Neural progenitor cell (in vitro differentiated cells): ENCODE results near the gene SLAMF9. TPM values are rescaled to one million over a fixed set of nuclear protein-coding genes. Genes with fewer than 3 reads are reported as not detected.

ENCODE experiments used
- DNase-seq: peaks from one replicate; pipeline ENCODE4 v3.0.0-alpha.2; 2016; ENCODE audit warnings: low spot score
- H2AFZ ChIP-seq: fragments of 200-600 bp; sonication (generic); replicated peaks from 2 replicates; pipeline ENCODE4 v1.6.1; 2016; ENCODE audit warnings: antibody characterized with exemption
- H3F3A ChIP-seq: fragments of 200-600 bp; sonication (generic); 2 replicates; pipeline ENCODE4 v1.6.1; 2016; ENCODE audit warnings: antibody characterized with exemption, low read depth
- H3K27ac ChIP-seq: fragments of 200-600 bp; sonication (generic); 2 replicates; pipeline ENCODE4 v1.5.1; 2016; ENCODE audit warnings: mild to moderate bottlenecking
- H3K27me3 ChIP-seq: fragments of 200-600 bp; sonication (generic); 2 replicates; pipeline ENCODE4 v1.6.1; 2016; ENCODE audit warnings: mild to moderate bottlenecking, moderate library complexity
- H3K36me3 ChIP-seq: fragments of 200-600 bp; sonication (generic); 2 replicates; pipeline ENCODE4 v1.5.1; 2016
- H3K4me1 ChIP-seq: fragments of 200-600 bp; sonication (generic); 2 replicates; pipeline ENCODE4 v1.6.1; 2016; ENCODE audit warnings: mixed run types
- H3K4me2 ChIP-seq: fragments of 200-600 bp; sonication (generic); 2 replicates; pipeline ENCODE4 v1.6.1; 2016
- H3K4me3 ChIP-seq: fragments of 200-600 bp; sonication (generic); 2 replicates; pipeline ENCODE4 v1.5.1; 2016
- H3K79me2 ChIP-seq: fragments of 200-600 bp; sonication (generic); 2 replicates; pipeline ENCODE4 v1.6.1; 2016; ENCODE audit warnings: low read depth
- H3K9ac ChIP-seq: fragments of 200-600 bp; sonication (generic); 2 replicates; pipeline ENCODE4 v1.6.1; 2016
- H3K9me3 ChIP-seq: fragments of 200-600 bp; sonication (generic); 2 replicates; pipeline ENCODE4 v1.5.1; 2016; ENCODE audit warnings: low read depth
- H4K20me1 ChIP-seq: fragments of 200-600 bp; sonication (generic); 2 replicates; pipeline ENCODE4 v1.6.1; 2016; ENCODE audit warnings: low read depth
- H3K27ac Mint-ChIP-seq: 3 replicates; pipeline ENCODE4 v1.8.0; 2021; ENCODE audit warnings: mixed read lengths
- H3K27me3 Mint-ChIP-seq: 2 replicates; pipeline ENCODE4 v1.8.0; 2022; ENCODE audit warnings: low read depth, mild to moderate bottlenecking, inconsistent platforms, moderate library complexity, mixed read lengths; ENCODE audit not compliant: insufficient read depth
- H3K36me3 Mint-ChIP-seq: 3 replicates; pipeline ENCODE4 v1.8.0; 2021; ENCODE audit warnings: mixed read lengths
- H3K4me1 Mint-ChIP-seq: 3 replicates; pipeline ENCODE4 v1.8.0; 2021; ENCODE audit warnings: mixed read lengths
- H3K4me3 Mint-ChIP-seq: 3 replicates; pipeline ENCODE4 v1.8.0; 2021; ENCODE audit warnings: mild to moderate bottlenecking, moderate library complexity, mixed read lengths
- H3K9me3 Mint-ChIP-seq: 3 replicates; pipeline ENCODE4 v1.8.0; 2020; ENCODE audit warnings: mixed read lengths
- CTCF ChIP-seq: fragments of 200-600 bp; sonication (generic); IDR thresholded peaks from 2 replicates; pipeline ENCODE4 v1.5.1; 2017; ENCODE audit warnings: antibody characterized with exemption, mild to moderate bottlenecking
- EZH2 ChIP-seq: fragments of 200-600 bp; sonication (generic); IDR thresholded peaks from 2 replicates; pipeline ENCODE4 v1.6.1; 2017; ENCODE audit warnings: antibody characterized with exemption, mild to moderate bottlenecking, moderate library complexity
- EZH2phosphoT487 ChIP-seq: fragments of 200-600 bp; sonication (generic); IDR thresholded peaks from 2 replicates; pipeline ENCODE4 v1.6.1; 2017; ENCODE audit warnings: antibody characterized with exemption
- total RNA-seq: library from RNA; depleted of rRNA; stranded (reverse); fragments of >200 nt; gene quantifications from 2 replicates; pipeline ENCODE4 v1.2.3, GENCODE V29; 2015; ENCODE audit warnings: low replicate concordance

SLAMF9 gene
- total RNA-seq, 1 donor from 2014 or later, result not detected

- peaks cover 8% of the 10 kb centered on the region for H3K27me3 Mint-ChIP-seq
- H3K4me3 Mint-ChIP-seq, result no peak overlapping the region
- H3K9ac ChIP-seq, result no peak overlapping the region
- H2AFZ ChIP-seq, result no peak overlapping the region
- TF ChIP-seq CTCF, result no peak
- no peak for TF ChIP-seq EZH2phosphoT487
- TF ChIP-seq EZH2, result no peak
- no peaks in the 10 kb centered on the region for H3K9me3 Mint-ChIP-seq
- H4K20me1 ChIP-seq, result no peaks in the 10 kb centered on the region
- no peaks in the 10 kb centered on the region for H3K9me3 ChIP-seq
- no peak overlapping the region for H3K4me2 ChIP-seq
- peaks cover 8% of the 10 kb centered on the region for H3K36me3 Mint-ChIP-seq
- no peak overlapping the region for H3K27ac Mint-ChIP-seq
- no peaks in the 10 kb centered on the region for H3K79me2 ChIP-seq
- peaks cover 26% of the 10 kb centered on the region for H3K4me1 ChIP-seq
- H3K4me3 ChIP-seq, result no peak overlapping the region
- no peak for DNase-seq
- no peaks in the 10 kb centered on the region for H3K36me3 ChIP-seq
- peaks cover 39% of the 10 kb centered on the region for H3K4me1 Mint-ChIP-seq
- H3K27me3 ChIP-seq, result peaks cover 28% of the 10 kb centered on the region
- H3F3A ChIP-seq, result peaks cover 7% of the 10 kb centered on the region
- H3K27ac ChIP-seq, result no peak overlapping the region
Observed at GRCh38 chr1:159921700-159922504, 32.1 kb downstream of the SLAMF9 start.

- no peaks in the 10 kb centered on the region for H3K36me3 ChIP-seq
- no peak overlapping the region for H2AFZ ChIP-seq
- peaks cover 9% of the 10 kb centered on the region for H3K27me3 Mint-ChIP-seq
- no peak overlapping the region for H3K9ac ChIP-seq
- no peak for TF ChIP-seq CTCF
- no peak for TF ChIP-seq EZH2
- TF ChIP-seq EZH2phosphoT487, result no peak
- H3K9me3 Mint-ChIP-seq, result no peaks in the 10 kb centered on the region
- peaks cover 14% of the 10 kb centered on the region for H3F3A ChIP-seq
- H3K27ac Mint-ChIP-seq, result no peak overlapping the region
- peaks cover 39% of the 10 kb centered on the region for H3K4me1 Mint-ChIP-seq
- H3K27ac ChIP-seq, result no peak overlapping the region
- H3K36me3 Mint-ChIP-seq, result peaks cover 4% of the 10 kb centered on the region
- H3K27me3 ChIP-seq, result peaks cover 25% of the 10 kb centered on the region
- no peaks in the 10 kb centered on the region for H4K20me1 ChIP-seq
- H3K4me3 Mint-ChIP-seq, result no peak overlapping the region
- H3K79me2 ChIP-seq, result no peaks in the 10 kb centered on the region
- no peak overlapping the region for H3K4me2 ChIP-seq
- no peaks in the 10 kb centered on the region for H3K9me3 ChIP-seq
- peaks cover 33% of the 10 kb centered on the region for H3K4me1 ChIP-seq
- no peak overlapping the region for H3K4me3 ChIP-seq
- DNase-seq, result no peak
Observed at GRCh38 chr1:159921251-159921650, 32.8 kb downstream of the SLAMF9 start.

- H3K9me3 Mint-ChIP-seq, result no peaks in the 10 kb centered on the region
- H3K4me3 Mint-ChIP-seq, result no peak overlapping the region
- Histone ChIP-seq H3K4me1 (peaks cover 36% of the 10 kb centered on the region), H3K36me3 (no peaks in the 10 kb centered on the region), H3K27ac (no peak overlapping the region), H3K4me3 (no peak overlapping the region), H3F3A (peaks cover 20% of the 10 kb centered on the region), H3K79me2 (no peaks in the 10 kb centered on the region), H2AFZ (no peak overlapping the region), H3K27me3 (peaks cover 24% of the 10 kb centered on the region), H3K9me3 (no peaks in the 10 kb centered on the region), H4K20me1 (no peaks in the 10 kb centered on the region), H3K9ac (no peak overlapping the region), H3K4me2 (no peak overlapping the region)
- peaks cover 39% of the 10 kb centered on the region for H3K4me1 Mint-ChIP-seq
- no peak for DNase-seq
- H3K27me3 Mint-ChIP-seq, result peaks cover 8% of the 10 kb centered on the region
- TF ChIP-seq EZH2 (no peak), EZH2phosphoT487 (no peak), CTCF (no peak)
- no peak overlapping the region for H3K27ac Mint-ChIP-seq
- peaks cover 4% of the 10 kb centered on the region for H3K36me3 Mint-ChIP-seq
Observed at GRCh38 chr1:159920651-159921050, 33.4 kb downstream of the SLAMF9 start.
